Measurements from ENCODE around the gene GCC2.
A peak's percentile ranks its signal among the peaks of the same experiment; 100 is the strongest.
"Not testable (repeated sequence)": the region's sequence is repeated elsewhere in the genome, so short reads cannot be mapped to it uniquely, and the experiment has no call there.

The GCC2 gene

GRCh38 chr2:108533832-108534583 is 85.0 kb downstream of the GCC2 start, which contains the start of gene LIMS1:
LIMS1 (plus strand) TSS chr2:108534470; CDS start chr2:108534563, 93 bp downstream.
- peak; percentile 90 for DNase-seq

- peak; percentile 41 for DNase-seq
Observed at GRCh38 chr2:108534584-108535356, 85.8 kb downstream of the GCC2 start.

- no peak for DNase-seq
Observed at GRCh38 chr2:108535357-108535631, 86.3 kb downstream of the GCC2 start.

GRCh38 chr2:108536133-108536780 is 87.3 kb downstream of the GCC2 start:
- DNase-seq = no peak

GRCh38 chr2:108536911-108537310 is 87.9 kb downstream of the GCC2 start:
- DNase-seq = no peak

GRCh38 chr2:108538000-108538625 is 89.1 kb downstream of the GCC2 start:
- no peak for DNase-seq

- no peak for DNase-seq
Observed at GRCh38 chr2:108541451-108541850, 92.4 kb downstream of the GCC2 start.

- no peak for DNase-seq
Observed at GRCh38 chr2:108542071-108542470, 93.1 kb downstream of the GCC2 start.

GRCh38 chr2:108547606-108548005 is 98.6 kb downstream of the GCC2 start:
- DNase-seq = no peak

- DNase-seq = no peak
Observed at GRCh38 chr2:108548208-108549003, 99.4 kb downstream of the GCC2 start.

GRCh38 chr2:108552566-108552965 is 103.6 kb downstream of the GCC2 start:
- DNase-seq = no peak

- no peak for DNase-seq
Observed at GRCh38 chr2:108553209-108553919, 104.4 kb downstream of the GCC2 start.

GRCh38 chr2:108554528-108554927 is 105.5 kb downstream of the GCC2 start:
- no peak for DNase-seq

- no peak for DNase-seq
Observed at GRCh38 chr2:108555572-108555971, 106.6 kb downstream of the GCC2 start.

- not testable (repeated sequence) for DNase-seq
Observed at GRCh38 chr2:108556581-108556980, 107.6 kb downstream of the GCC2 start.

All from CD4-positive, alpha-beta T cell treated with Interleukin-12 subunit alpha and Interleukin-12 subunit beta, for 1 hour (primary cell).